ENCODE data around the gene MRPL55.

The MRPL55 gene

GRCh38 chr1:228155596-228156514 lies 46.8 kb upstream of the MRPL55 start:
- H3K4me3 ChIP-seq (ENCODE audit: low read depth, low read length), result no peak overlapping the region
- DNase-seq (ENCODE audit: low read depth), result no peak
- TF ChIP-seq CTCF (IDR thresholded peaks at IDR 0.05; ENCODE audit: low read depth, low read length) (no peak), POLR2A (IDR thresholded peaks at IDR 0.05; ENCODE audit: extremely low read depth, insufficient read length) (no peak), MYC (IDR thresholded peaks at IDR 0.05; ENCODE audit: low read depth, low read length) (no peak)
- TF ChIP-seq, protein P1, sequence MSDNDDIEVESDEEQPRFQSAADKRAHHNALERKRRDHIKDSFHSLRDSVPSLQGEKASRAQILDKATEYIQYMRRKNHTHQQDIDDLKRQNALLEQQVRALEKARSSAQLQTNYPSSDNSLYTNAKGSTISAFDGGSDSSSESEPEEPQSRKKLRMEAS (IDR thresholded peaks at IDR 0.05; ENCODE audit: low read depth, low read length), result no peak

GRCh38 chr1:228154670-228155571 lies 45.8 kb upstream of the MRPL55 start:
- TF ChIP-seq CTCF (IDR thresholded peaks at IDR 0.05; ENCODE audit: low read depth, low read length), result no peak
- TF ChIP-seq, protein P1 (IDR thresholded peaks at IDR 0.05; ENCODE audit: low read depth, low read length), result no peak
- no peak for TF ChIP-seq MYC (IDR thresholded peaks at IDR 0.05; ENCODE audit: low read depth, low read length)
- no peak for TF ChIP-seq POLR2A (IDR thresholded peaks at IDR 0.05; ENCODE audit: extremely low read depth, insufficient read length)
- no peak for DNase-seq (ENCODE audit: low read depth)
- no peak overlapping the region for H3K4me3 ChIP-seq (ENCODE audit: low read depth, low read length)

DNA sequence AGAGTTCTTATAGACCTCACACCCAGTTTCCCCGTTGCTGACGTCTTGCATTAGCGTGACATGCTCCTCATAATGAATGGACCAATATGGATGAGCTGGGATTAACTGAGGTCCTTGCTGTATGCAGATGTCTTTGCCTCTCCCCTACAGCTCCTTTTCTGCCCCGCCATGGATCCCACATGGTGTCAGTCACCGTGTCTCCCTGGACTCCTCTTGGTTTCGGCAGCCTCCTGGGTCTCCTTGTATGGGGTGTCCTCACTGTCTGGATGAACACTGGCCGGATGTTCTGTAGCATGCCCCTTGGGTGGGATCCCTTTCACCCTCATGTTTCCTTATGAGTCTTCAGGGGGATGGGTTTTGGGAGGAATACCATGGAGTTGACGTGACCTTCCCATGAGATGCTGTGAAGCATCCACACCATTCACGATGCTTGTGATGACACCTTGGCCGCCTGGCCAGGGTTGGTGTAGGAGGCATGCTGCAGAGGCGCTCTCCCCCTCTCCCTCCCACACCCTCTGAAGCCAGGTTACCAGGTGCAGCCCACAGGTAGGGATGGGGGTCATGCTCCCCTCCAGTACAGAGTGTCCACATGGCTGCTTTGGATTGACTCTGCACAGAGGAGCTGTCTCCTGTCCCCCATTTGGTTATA lies 45.0 kb upstream of the MRPL55 start:
- TF ChIP-seq MYC (IDR thresholded peaks at IDR 0.05; ENCODE audit: low read depth, low read length) (no peak), POLR2A (IDR thresholded peaks at IDR 0.05; ENCODE audit: extremely low read depth, insufficient read length) (no peak), CTCF (IDR thresholded peaks at IDR 0.05; ENCODE audit: low read depth, low read length) (no peak)
- TF ChIP-seq, protein P1 (IDR thresholded peaks at IDR 0.05; ENCODE audit: low read depth, low read length), result no peak
- DNase-seq (ENCODE audit: low read depth), result no peak
- H3K4me3 ChIP-seq (ENCODE audit: low read depth, low read length), result no peak overlapping the region

DNA sequence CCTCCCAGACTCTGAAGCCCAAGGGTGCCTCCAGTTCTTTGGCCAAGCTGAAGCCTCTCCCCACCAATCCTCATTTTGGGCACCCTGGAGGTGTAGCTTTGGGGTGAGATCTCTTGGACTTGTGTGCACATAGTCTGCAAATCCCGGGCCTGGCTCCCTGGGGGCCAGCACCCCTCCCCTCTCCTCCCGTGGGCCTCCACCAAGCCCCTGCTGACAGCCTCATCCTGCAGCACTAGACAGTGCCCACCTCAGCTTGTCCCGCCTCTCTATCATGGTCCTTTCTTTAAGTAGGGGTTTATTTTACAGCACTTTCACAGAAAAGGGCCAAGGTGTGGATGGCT lies 43.8 kb upstream of the MRPL55 start:
- DNase-seq (ENCODE audit: low read depth), result no peak
- TF ChIP-seq, protein P1 (IDR thresholded peaks at IDR 0.05; ENCODE audit: low read depth, low read length), result no peak
- no peak for TF ChIP-seq POLR2A (IDR thresholded peaks at IDR 0.05; ENCODE audit: extremely low read depth, insufficient read length)
- TF ChIP-seq MYC (IDR thresholded peaks at IDR 0.05; ENCODE audit: low read depth, low read length), result no peak
- TF ChIP-seq CTCF (IDR thresholded peaks at IDR 0.05; ENCODE audit: low read depth, low read length), result no peak
- no peak overlapping the region for H3K4me3 ChIP-seq (ENCODE audit: low read depth, low read length)

DNA sequence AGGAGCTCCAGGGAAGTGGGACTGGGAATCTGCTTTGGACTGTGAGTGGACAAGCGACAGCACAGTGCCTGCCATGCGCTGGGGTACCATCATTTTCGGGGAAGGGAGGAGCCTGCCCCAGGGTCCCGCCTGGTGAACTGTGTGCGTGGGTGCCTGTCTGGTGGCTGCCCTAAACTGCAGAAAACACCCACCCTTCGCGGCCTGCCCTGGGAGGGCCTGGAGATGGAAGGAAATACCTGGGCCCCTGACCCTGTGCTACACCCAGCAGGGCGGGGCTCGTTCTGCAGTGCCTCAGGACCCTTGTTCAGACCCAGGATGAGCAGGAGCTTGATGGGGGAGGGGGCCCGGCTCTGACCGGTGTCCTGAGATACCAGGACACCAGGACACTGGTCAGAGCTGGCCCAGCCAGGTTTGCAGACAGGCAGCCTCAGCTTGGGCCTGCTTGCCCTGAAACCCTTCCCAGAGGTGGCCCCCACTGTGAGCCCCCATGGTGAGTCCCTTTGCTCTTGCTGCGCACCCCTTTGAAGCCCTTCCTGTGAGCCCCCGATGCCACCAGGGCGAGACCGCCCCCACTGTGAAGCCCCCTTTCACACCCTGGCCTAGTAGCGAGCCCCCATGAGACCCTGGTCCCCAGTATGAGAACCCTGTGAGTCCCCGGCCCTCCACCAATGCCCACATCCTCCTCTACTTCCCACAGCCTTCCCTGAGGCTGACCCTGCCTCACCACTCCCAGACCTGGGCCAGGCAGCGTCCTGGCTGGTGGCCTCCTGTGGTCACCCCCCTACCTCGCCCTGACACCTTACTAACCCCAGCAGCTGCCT lies 43.2 kb upstream of the MRPL55 start:
- no peak overlapping the region for H3K4me3 ChIP-seq (ENCODE audit: low read depth, low read length)
- TF ChIP-seq, protein P1 (IDR thresholded peaks at IDR 0.05; ENCODE audit: low read depth, low read length), result no peak
- no peak for TF ChIP-seq CTCF (IDR thresholded peaks at IDR 0.05; ENCODE audit: low read depth, low read length)
- TF ChIP-seq MYC (IDR thresholded peaks at IDR 0.05; ENCODE audit: low read depth, low read length), result no peak
- no peak for TF ChIP-seq POLR2A (IDR thresholded peaks at IDR 0.05; ENCODE audit: extremely low read depth, insufficient read length)
- DNase-seq (ENCODE audit: low read depth), result no peak
